Measurements from ENCODE around the gene LIMD2.

The LIMD2 gene

GRCh38 chr17:63700528-63701455 is 867 bp upstream of the LIMD2 start:
- peak; percentile 86 for DNase-seq

- DNase-seq = peak; percentile 71
Observed at GRCh38 chr17:63698886-63699637, 863 bp downstream of the LIMD2 start.

- DNase-seq = no peak
Observed at GRCh38 chr17:63698381-63698885, 1.5 kb downstream of the LIMD2 start.

GRCh38 chr17:63697341-63698286 is 2.3 kb downstream of the LIMD2 start:
- peak; percentile 69 for DNase-seq

- peak; percentile 52 for DNase-seq
Observed at GRCh38 chr17:63696381-63696961, 3.5 kb downstream of the LIMD2 start.

- DNase-seq = no peak
Observed at GRCh38 chr17:63695889-63696288, 4.0 kb downstream of the LIMD2 start.

GRCh38 chr17:63694950-63695773 is 4.8 kb downstream of the LIMD2 start:
- DNase-seq = no peak

- DNase-seq = peak; percentile 66
Observed at GRCh38 chr17:63694229-63694949, 5.5 kb downstream of the LIMD2 start.

GRCh38 chr17:63693411-63694113 is 6.4 kb downstream of the LIMD2 start:
- no peak for DNase-seq

GRCh38 chr17:63692195-63692816 is 7.6 kb downstream of the LIMD2 start:
- no peak for DNase-seq

- DNase-seq = no peak
Observed at GRCh38 chr17:63689479-63689878, 10.4 kb downstream of the LIMD2 start.

GRCh38 chr17:63688396-63689020 is 11.4 kb downstream of the LIMD2 start:
- DNase-seq = no peak

GRCh38 chr17:63686138-63686685 is 13.7 kb downstream of the LIMD2 start:
- DNase-seq = no peak

GRCh38 chr17:63685578-63685977 is 14.3 kb downstream of the LIMD2 start:
- no peak for DNase-seq

- DNase-seq = no peak
Observed at GRCh38 chr17:63685041-63685440, 14.9 kb downstream of the LIMD2 start.

GRCh38 chr17:63682981-63683380 is 16.9 kb downstream of the LIMD2 start:
- no peak for DNase-seq

GRCh38 chr17:63682441-63682840 is 17.5 kb downstream of the LIMD2 start:
- no peak for DNase-seq

- DNase-seq = no peak
Observed at GRCh38 chr17:63681530-63681929, 18.4 kb downstream of the LIMD2 start.

GRCh38 chr17:63680700-63681099 is 19.2 kb downstream of the LIMD2 start:
- DNase-seq = no peak
